Erythroblast (primary cell): Measurements from ENCODE around the gene CLSTN2.

Experiments
- DNase-seq, 2 experiments: peaks; one replicate each; lab custom pipeline; 2025; lab: John Stamatoyannopoulos, UW
- GATA1 ChIP-seq: IDR thresholded peaks from 2 replicates; pipeline ENCODE4 v1.6.1; 2011; ENCODE audit warnings: low read depth, mild to moderate bottlenecking, control low read depth, low read length, moderate library complexity
- POLR2A ChIP-seq: IDR thresholded peaks from 2 replicates; pipeline ENCODE4 v1.6.1; 2011; ENCODE audit warnings: mild to moderate bottlenecking, low read length

Gene CLSTN2

GRCh38 chr3:140246578-140246977 lies 311.6 kb downstream of the CLSTN2 start:
- DNase-seq = no peak
- TF ChIP-seq POLR2A (no peak), GATA1 (no peak)

- no peak for DNase-seq
- TF ChIP-seq GATA1 = no peak
- no peak for TF ChIP-seq POLR2A
Measured at GRCh38 chr3:140247775-140248174, 312.8 kb downstream of the CLSTN2 start.

GRCh38 chr3:140249188-140249587 lies 314.2 kb downstream of the CLSTN2 start:
- no peak for DNase-seq
- no peak for TF ChIP-seq POLR2A
- TF ChIP-seq GATA1 = no peak

GRCh38 chr3:140250010-140250855 lies 315.2 kb downstream of the CLSTN2 start:
- no peak for TF ChIP-seq POLR2A
- no peak for TF ChIP-seq GATA1
- no peak for DNase-seq

- DNase-seq = no peak
- TF ChIP-seq GATA1 (no peak), POLR2A (no peak)
Measured at GRCh38 chr3:140250945-140251344, 316.0 kb downstream of the CLSTN2 start.

GRCh38 chr3:140251678-140252077 lies 316.7 kb downstream of the CLSTN2 start:
- DNase-seq = no peak

GRCh38 chr3:140252812-140253656 lies 318.0 kb downstream of the CLSTN2 start:
- no peak for DNase-seq
- TF ChIP-seq POLR2A (no peak), GATA1 (no peak)

More at GRCh38 chr3:140251678-140252077, 316.7 kb downstream of the CLSTN2 start:
- TF ChIP-seq POLR2A = no peak
- TF ChIP-seq GATA1 = no peak

- TF ChIP-seq POLR2A (no peak), GATA1 (no peak)
- no peak for DNase-seq
Measured at GRCh38 chr3:140258222-140258724, 323.3 kb downstream of the CLSTN2 start.

GRCh38 chr3:140265302-140265701 lies 330.3 kb downstream of the CLSTN2 start:
- TF ChIP-seq POLR2A = no peak
- TF ChIP-seq GATA1 = no peak
- no peak for DNase-seq

- no peak for DNase-seq
- TF ChIP-seq GATA1 (no peak), POLR2A (no peak)
Measured at GRCh38 chr3:140268103-140268502, 333.1 kb downstream of the CLSTN2 start.

- DNase-seq = no peak
- TF ChIP-seq GATA1 = no peak
- TF ChIP-seq POLR2A = no peak
Measured at GRCh38 chr3:140268610-140269009, 333.6 kb downstream of the CLSTN2 start.

- DNase-seq = no peak
- TF ChIP-seq POLR2A (no peak), GATA1 (no peak)
Measured at GRCh38 chr3:140270329-140270728, 335.3 kb downstream of the CLSTN2 start.

- TF ChIP-seq GATA1 (no peak), POLR2A (no peak)
- no peak for DNase-seq
Measured at GRCh38 chr3:140273542-140274195, 338.7 kb downstream of the CLSTN2 start.

- no peak for TF ChIP-seq GATA1
- no peak for TF ChIP-seq POLR2A
- no peak for DNase-seq
Measured at GRCh38 chr3:140274429-140274828, 339.4 kb downstream of the CLSTN2 start.
